PC-3 (cell line): Measurements from ENCODE around the gene P2RX2.

Experiments used
- EZH2 ChIP-seq: fragments of 300-600 bp; sonication (generic); IDR thresholded peaks from one replicate; pipeline ENCODE4 v1.6.1; 2017; ENCODE audit warnings: antibody characterized with exemption, mild to moderate bottlenecking, low read length; ENCODE audit not compliant: unreplicated experiment
- TF ChIP-seq, protein P1 (sequence below): fragments of 300-600 bp; sonication (generic); conservative IDR thresholded peaks from 2 replicates; pipeline ENCODE4 v1.5.1; 2017; ENCODE audit warnings: antibody characterized with exemption, low read depth, mild to moderate bottlenecking, low read length

DNA sequence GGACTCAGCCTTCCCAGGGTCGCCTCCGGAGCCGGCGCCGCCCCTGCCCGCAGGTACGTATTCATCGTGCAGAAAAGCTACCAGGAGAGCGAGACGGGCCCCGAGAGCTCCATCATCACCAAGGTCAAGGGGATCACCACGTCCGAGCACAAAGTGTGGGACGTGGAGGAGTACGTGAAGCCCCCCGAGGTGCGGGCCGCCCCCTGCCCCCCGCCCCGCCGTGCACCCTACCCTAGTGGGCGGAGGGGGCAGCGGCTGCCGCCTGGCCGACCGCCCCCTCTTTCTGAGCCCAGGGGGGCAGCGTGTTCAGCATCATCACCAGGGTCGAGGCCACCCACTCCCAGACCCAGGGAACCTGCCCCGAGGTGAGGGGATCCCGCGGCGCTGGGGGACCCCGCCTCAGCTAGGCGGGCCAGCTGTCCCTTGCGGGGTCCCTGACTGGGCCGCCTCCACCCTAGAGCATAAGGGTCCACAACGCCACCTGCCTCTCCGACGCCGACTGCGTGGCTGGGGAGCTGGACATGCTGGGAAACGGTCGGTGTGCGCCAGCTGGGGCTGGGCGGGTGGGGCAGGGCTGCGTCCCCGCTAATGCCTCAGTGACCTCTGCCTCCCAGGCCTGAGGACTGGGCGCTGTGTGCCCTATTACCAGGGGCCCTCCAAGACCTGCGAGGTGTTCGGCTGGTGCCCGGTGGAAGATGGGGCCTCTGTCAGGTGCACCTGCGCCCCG lies 973 bp downstream of the P2RX2 start:
- TF ChIP-seq, protein P1, sequence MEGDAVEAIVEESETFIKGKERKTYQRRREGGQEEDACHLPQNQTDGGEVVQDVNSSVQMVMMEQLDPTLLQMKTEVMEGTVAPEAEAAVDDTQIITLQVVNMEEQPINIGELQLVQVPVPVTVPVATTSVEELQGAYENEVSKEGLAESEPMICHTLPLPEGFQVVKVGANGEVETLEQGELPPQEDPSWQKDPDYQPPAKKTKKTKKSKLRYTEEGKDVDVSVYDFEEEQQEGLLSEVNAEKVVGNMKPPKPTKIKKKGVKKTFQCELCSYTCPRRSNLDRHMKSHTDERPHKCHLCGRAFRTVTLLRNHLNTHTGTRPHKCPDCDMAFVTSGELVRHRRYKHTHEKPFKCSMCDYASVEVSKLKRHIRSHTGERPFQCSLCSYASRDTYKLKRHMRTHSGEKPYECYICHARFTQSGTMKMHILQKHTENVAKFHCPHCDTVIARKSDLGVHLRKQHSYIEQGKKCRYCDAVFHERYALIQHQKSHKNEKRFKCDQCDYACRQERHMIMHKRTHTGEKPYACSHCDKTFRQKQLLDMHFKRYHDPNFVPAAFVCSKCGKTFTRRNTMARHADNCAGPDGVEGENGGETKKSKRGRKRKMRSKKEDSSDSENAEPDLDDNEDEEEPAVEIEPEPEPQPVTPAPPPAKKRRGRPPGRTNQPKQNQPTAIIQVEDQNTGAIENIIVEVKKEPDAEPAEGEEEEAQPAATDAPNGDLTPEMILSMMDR, result no peak
- no peak for TF ChIP-seq EZH2
